Activated naive CD8-positive, alpha-beta T cell treated with anti-CD3 and anti-CD28 coated beads, Interleukin-2, amount 50 U/mL, for 24 hours (primary cell): ENCODE measurements around the gene TPPP.

Experiments used
- ATAC-seq: fragments of 150-1000 bp; cut with Tn5 transposase; one replicate; pipeline ENCODE4 v1.10.0; 2021
- DNase-seq: peaks from one replicate; pipeline ENCODE4 v3.0.0; 2021
- H3K27ac Mint-ChIP-seq: one replicate; pipeline ENCODE4 v1.8.0; 2021; ENCODE audit warnings: mild to moderate bottlenecking, mixed read lengths
- H3K27me3 Mint-ChIP-seq: one replicate; pipeline ENCODE4 v1.8.0; 2021; ENCODE audit warnings: mixed read lengths
- H3K36me3 Mint-ChIP-seq: one replicate; pipeline ENCODE4 v1.8.0; 2021; ENCODE audit warnings: low read depth, mixed read lengths
- H3K4me1 Mint-ChIP-seq: one replicate; pipeline ENCODE4 v1.8.0; 2021; ENCODE audit warnings: mixed read lengths
- H3K4me3 Mint-ChIP-seq: one replicate; pipeline ENCODE4 v1.8.0; 2021; ENCODE audit warnings: mild to moderate bottlenecking, moderate library complexity, mixed read lengths
- H3K9me3 Mint-ChIP-seq: one replicate; pipeline ENCODE4 v1.8.0; 2021; ENCODE audit warnings: mixed read lengths

TPPP gene

GRCh38 chr5:675871-676698 lies 17.1 kb downstream of the TPPP start:
- H3K9me3 Mint-ChIP-seq = no peaks in the 10 kb centered on the region
- DNase-seq (no peak), ATAC-seq (no peak)
- peaks cover 15% of the 10 kb centered on the region for H3K4me1 Mint-ChIP-seq
- no peaks in the 10 kb centered on the region for H3K36me3 Mint-ChIP-seq
- no peak overlapping the region for H3K27ac Mint-ChIP-seq
- H3K4me3 Mint-ChIP-seq = no peak overlapping the region
- peaks cover 8% of the 10 kb centered on the region for H3K27me3 Mint-ChIP-seq

- ATAC-seq (no peak), DNase-seq (no peak)
- Mint-ChIP-seq H3K36me3 (no peaks in the 10 kb centered on the region), H3K4me3 (no peak overlapping the region), H3K4me1 (peaks cover 15% of the 10 kb centered on the region), H3K27me3 (peaks cover 8% of the 10 kb centered on the region), H3K9me3 (no peaks in the 10 kb centered on the region), H3K27ac (no peak overlapping the region)
Observed at GRCh38 chr5:675111-675870, 17.9 kb downstream of the TPPP start.

GRCh38 chr5:674630-675011 lies 18.5 kb downstream of the TPPP start:
- Mint-ChIP-seq H3K4me1 (peaks cover 15% of the 10 kb centered on the region), H3K4me3 (no peak overlapping the region), H3K27ac (no peak overlapping the region), H3K27me3 (peaks cover 8% of the 10 kb centered on the region), H3K9me3 (no peaks in the 10 kb centered on the region), H3K36me3 (no peaks in the 10 kb centered on the region)
- DNase-seq = no peak
- no peak for ATAC-seq

DNA sequence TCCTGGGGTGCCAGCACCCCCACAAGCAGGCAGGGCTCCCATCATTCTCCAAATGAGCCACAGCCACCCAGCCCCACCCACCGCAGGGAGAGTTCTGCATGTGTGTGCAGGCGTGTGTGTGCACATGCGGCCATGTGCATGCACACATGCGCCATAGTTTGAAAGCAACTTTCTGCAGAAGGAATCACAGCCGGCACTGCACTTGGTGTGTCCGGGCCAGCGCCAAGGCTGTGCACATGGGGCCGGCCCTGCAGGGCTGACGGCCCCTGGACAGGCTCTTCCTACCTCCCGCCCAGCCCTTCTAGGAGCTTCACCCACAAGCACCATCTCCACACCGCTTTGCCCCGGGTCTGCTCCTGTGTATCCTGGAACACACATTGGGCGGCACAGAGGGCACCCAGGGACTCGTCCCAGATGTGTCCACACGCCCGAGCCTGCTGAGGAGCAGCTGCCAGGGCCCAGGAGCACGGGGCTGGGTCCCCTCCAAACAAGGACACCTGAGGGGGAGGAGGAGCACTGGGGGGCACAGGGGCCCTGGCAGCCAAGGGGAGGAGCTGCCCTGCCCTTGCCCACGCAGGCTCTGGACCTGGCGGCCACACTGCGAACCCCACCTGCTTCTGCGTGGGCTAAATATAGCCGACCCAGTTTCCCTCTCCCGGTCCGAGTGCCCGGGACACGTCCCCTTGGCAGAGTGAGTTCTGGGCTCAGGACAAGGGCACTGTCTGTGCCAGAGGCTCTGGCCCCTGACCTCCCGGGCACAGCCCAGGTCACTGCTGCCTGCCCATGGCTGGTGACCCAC lies 19.1 kb downstream of the TPPP start:
- DNase-seq = no peak
- Mint-ChIP-seq H3K4me1 (peaks cover 15% of the 10 kb centered on the region), H3K27me3 (peaks cover 8% of the 10 kb centered on the region), H3K36me3 (no peaks in the 10 kb centered on the region), H3K4me3 (no peak overlapping the region), H3K9me3 (no peaks in the 10 kb centered on the region), H3K27ac (no peak overlapping the region)
- no peak for ATAC-seq

- Mint-ChIP-seq H3K4me3 (peak overlapping the region; percentile 32), H3K27me3 (peaks cover 8% of the 10 kb centered on the region), H3K27ac (peak overlapping the region; percentile 22), H3K36me3 (no peaks in the 10 kb centered on the region), H3K4me1 (peaks cover 15% of the 10 kb centered on the region), H3K9me3 (no peaks in the 10 kb centered on the region)
- ATAC-seq (no peak), DNase-seq (no peak)
Observed at GRCh38 chr5:673161-673830, 19.9 kb downstream of the TPPP start.

GRCh38 chr5:672329-673160 lies 20.6 kb downstream of the TPPP start:
- Mint-ChIP-seq H3K4me3 (peak overlapping the region; percentile 32), H3K36me3 (peaks cover under 1% of the 10 kb centered on the region), H3K27ac (peak overlapping the region; percentile 22), H3K27me3 (peaks cover 8% of the 10 kb centered on the region), H3K9me3 (no peaks in the 10 kb centered on the region), H3K4me1 (peaks cover 15% of the 10 kb centered on the region)
- DNase-seq (peak; percentile 59), ATAC-seq (peak; percentile 25)

- Mint-ChIP-seq H3K27ac (no peak overlapping the region), H3K4me3 (no peak overlapping the region)
- peak; percentile 76 for ATAC-seq
Observed at GRCh38 chr5:671459-672328, 21.5 kb downstream of the TPPP start.

GRCh38 chr5:670396-671270 lies 22.5 kb downstream of the TPPP start:
- no peak overlapping the region for H3K27ac Mint-ChIP-seq
- peaks cover 15% of the 10 kb centered on the region for H3K4me1 Mint-ChIP-seq
- H3K27me3 Mint-ChIP-seq = peaks cover 8% of the 10 kb centered on the region
- DNase-seq (no peak), ATAC-seq (no peak)
- no peaks in the 10 kb centered on the region for H3K9me3 Mint-ChIP-seq
- H3K36me3 Mint-ChIP-seq = peaks cover 3% of the 10 kb centered on the region
- no peak overlapping the region for H3K4me3 Mint-ChIP-seq

More at GRCh38 chr5:671459-672328, 21.5 kb downstream of the TPPP start:
- peaks cover 15% of the 10 kb centered on the region for H3K4me1 Mint-ChIP-seq
- peak; percentile 71 for DNase-seq
- H3K9me3 Mint-ChIP-seq = no peaks in the 10 kb centered on the region
- H3K27me3 Mint-ChIP-seq = peaks cover 8% of the 10 kb centered on the region
- H3K36me3 Mint-ChIP-seq = peaks cover 3% of the 10 kb centered on the region

DNA sequence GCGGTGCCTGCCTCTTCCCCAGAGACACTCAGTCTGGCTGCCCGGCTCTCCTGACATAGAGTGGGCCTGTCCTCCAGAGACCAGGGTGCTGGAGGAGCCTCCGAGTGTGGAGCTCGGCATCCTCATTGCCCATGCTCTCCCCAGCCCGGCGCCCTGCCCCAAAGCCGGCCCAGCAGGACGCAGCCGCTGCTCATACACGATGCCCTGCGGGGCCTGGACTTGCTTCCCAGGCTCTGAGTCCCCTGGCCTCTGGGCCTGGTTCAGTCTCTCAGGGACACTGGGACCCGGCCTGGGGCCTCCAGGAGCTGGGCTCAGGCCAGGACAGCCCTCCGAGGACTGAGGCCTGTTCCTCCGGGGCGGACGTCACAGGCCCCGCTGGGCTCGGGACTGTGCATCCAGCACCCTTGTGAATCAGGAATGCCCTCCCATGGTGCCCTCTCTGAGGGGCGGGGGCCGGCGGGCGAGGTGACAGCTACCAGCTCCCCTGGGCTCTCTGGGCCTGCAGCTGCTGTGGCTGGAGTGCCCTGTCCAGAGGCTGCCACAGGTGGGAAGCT lies 23.2 kb downstream of the TPPP start:
- peaks cover 8% of the 10 kb centered on the region for H3K27me3 Mint-ChIP-seq
- no peaks in the 10 kb centered on the region for H3K9me3 Mint-ChIP-seq
- no peak overlapping the region for H3K27ac Mint-ChIP-seq
- ATAC-seq (no peak), DNase-seq (no peak)
- no peak overlapping the region for H3K4me3 Mint-ChIP-seq
- H3K4me1 Mint-ChIP-seq = peaks cover 15% of the 10 kb centered on the region
- peaks cover 3% of the 10 kb centered on the region for H3K36me3 Mint-ChIP-seq

DNA sequence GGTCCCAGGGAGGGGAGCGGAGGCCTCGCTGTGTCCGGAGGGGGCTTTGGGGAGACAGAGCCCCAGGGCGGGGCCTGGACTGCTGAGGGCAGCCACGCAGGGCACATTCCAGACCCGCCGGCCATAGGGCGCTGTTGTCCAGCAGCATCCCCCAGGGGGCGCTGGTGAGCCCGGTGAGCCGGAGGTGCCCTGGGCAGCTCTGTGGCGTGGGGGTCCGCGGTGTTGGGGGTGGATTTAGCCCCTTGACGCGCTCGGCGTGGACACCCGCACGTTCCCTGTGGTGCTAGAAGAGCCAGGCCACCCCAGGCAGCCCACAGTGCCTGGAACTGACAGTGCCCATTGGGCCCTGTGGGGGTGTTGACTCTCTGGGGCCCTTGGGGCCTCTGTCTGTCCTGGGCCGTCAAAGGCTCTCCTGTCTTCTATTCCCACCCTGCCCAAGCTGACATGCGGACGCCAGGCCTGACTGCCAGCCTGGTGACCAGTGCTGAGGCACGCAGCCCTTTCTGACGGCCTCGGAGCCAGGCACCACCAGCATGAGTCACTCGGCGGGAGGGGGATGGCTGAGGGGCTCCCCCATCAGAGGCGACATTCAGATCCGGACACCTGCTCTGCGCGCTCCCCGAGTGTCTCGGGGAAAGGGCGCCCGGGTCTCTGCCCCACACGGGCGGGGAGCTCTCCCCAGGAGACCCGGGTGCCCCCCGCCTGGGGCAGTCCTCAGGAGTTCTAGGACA lies 23.9 kb downstream of the TPPP start:
- H3K27me3 Mint-ChIP-seq = peaks cover 8% of the 10 kb centered on the region
- peaks cover 5% of the 10 kb centered on the region for H3K36me3 Mint-ChIP-seq
- peaks cover 15% of the 10 kb centered on the region for H3K4me1 Mint-ChIP-seq
- no peaks in the 10 kb centered on the region for H3K9me3 Mint-ChIP-seq
- H3K27ac Mint-ChIP-seq = no peak overlapping the region
- H3K4me3 Mint-ChIP-seq = no peak overlapping the region
- DNase-seq = peak; percentile 46
- no peak for ATAC-seq

DNA sequence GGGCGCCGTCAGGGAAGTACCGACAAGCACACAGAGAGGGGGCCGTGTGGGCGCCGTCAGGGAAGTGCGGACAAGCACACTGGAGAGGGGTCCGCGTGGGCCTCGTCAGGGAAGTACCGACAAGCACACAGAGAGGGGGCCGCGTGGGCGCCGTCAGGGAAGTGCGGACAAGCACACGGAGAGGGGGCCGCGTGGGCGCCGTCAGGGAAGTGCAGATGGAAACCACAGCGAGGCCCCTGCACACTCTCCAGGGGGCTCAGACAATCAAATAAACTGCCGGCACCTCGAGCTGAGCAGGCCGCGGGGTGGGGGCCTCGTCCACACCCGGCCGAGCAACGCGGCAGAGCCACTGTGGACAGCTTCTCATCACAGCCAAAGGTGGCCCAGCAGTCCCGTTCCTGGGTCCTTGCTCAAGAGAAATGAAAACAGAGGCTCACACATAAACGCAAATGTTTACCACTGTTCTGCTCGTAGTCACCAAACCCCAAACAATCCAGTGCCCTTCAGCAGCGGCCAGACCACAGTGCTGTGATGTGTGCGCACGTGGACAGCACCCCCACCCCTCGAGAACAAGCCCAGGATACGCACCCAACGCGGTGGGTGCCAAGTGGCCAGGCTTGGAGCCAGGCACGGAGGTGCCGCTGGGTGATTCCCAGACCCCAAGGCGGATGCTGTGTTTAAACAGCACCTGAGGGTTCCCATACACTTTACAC lies 24.7 kb downstream of the TPPP start:
- H3K9me3 Mint-ChIP-seq = no peaks in the 10 kb centered on the region
- peaks cover 11% of the 10 kb centered on the region for H3K4me1 Mint-ChIP-seq
- no peak for DNase-seq
- H3K36me3 Mint-ChIP-seq = peaks cover 8% of the 10 kb centered on the region
- H3K4me3 Mint-ChIP-seq = no peak overlapping the region
- no peak overlapping the region for H3K27ac Mint-ChIP-seq
- ATAC-seq = no peak
- H3K27me3 Mint-ChIP-seq = peaks cover 6% of the 10 kb centered on the region
